A673 (cell line): ENCODE measurements around the gene DDX51.

Experiments
- EZH2 ChIP-seq: fragments of 200-600 bp; sonication (generic); IDR thresholded peaks from 2 replicates; pipeline ENCODE4 v1.6.1; 2017; ENCODE audit warnings: borderline replicate concordance, low read depth, mild to moderate bottlenecking, mixed read lengths, antibody characterized with exemption, low read length; ENCODE audit not compliant: poor library complexity, severe bottlenecking
- TF ChIP-seq, protein P1 (sequence below): fragments of 300-800, 200-600 bp; sonication (generic); conservative IDR thresholded peaks from 2 replicates; pipeline ENCODE4 v1.5.1; 2017; ENCODE audit warnings: low read depth, mild to moderate bottlenecking, antibody characterized with exemption, low read length, moderate library complexity, mixed read lengths

DNA sequence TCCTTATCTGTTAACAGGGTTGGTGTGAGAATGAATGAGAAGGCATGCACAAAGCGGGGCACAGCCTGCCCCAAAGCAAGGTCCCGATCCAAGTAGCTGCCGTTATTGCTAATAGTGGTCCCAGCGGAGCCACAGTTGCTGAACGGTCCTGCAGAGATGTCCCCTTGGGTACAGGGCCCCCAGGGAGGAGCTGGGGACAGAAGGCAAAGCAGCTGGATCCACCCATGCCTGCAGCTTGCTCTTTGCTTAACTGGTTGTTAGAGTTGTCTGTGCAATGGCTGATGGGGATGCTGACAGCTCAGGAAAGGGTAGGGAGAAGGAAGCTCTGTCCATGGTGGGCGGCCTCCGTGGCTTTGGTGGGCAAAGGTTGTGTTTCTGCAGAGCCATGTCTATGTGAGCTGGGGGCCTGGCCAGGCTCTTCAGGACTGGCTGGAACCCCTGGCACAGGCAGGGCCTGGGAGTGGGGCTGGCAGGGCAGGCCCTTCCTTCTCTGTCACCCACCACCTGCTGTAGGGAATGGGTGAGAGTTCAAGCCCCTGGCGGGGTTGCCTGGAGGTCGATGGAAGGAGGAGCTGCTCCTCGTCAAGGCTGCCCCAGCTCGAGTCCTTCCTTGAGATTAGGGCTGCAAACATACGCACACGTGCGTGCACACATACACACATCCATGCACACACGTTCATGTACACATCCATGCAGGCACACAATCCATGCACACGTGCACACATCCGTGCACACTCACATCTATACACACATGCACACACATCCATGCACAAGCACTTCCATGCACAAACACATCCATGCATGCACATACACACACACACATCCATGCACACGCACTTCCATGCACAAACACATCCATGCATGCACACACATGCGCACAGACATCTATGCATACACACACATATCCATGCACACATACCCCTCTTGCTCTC, 35.6 kb upstream of the DDX51 start:
- TF ChIP-seq, protein P1, sequence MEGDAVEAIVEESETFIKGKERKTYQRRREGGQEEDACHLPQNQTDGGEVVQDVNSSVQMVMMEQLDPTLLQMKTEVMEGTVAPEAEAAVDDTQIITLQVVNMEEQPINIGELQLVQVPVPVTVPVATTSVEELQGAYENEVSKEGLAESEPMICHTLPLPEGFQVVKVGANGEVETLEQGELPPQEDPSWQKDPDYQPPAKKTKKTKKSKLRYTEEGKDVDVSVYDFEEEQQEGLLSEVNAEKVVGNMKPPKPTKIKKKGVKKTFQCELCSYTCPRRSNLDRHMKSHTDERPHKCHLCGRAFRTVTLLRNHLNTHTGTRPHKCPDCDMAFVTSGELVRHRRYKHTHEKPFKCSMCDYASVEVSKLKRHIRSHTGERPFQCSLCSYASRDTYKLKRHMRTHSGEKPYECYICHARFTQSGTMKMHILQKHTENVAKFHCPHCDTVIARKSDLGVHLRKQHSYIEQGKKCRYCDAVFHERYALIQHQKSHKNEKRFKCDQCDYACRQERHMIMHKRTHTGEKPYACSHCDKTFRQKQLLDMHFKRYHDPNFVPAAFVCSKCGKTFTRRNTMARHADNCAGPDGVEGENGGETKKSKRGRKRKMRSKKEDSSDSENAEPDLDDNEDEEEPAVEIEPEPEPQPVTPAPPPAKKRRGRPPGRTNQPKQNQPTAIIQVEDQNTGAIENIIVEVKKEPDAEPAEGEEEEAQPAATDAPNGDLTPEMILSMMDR = no peak
- TF ChIP-seq EZH2 = no peak
